H1 (cell line): ENCODE results near the gene CACNA1B. TPM values are rescaled to one million over a fixed set of nuclear protein-coding genes. Genes with fewer than 3 reads are reported as not detected.
"Not testable (repeated sequence)": the region's sequence is repeated elsewhere in the genome, so short reads cannot be mapped to it uniquely, and the experiment has no call there.

ENCODE experiments used
- CTCF ChIA-PET: fragments of 300-600 bp; sonication (Branson Sonifier 250); formaldehyde crosslinking; loops from one replicate; lab custom pipeline; 2021; ENCODE audit not compliant: partially characterized antibody; lab: Charles Lee
- POLR2A ChIA-PET: fragments of 300-600 bp; sonication (Branson Sonifier 250); formaldehyde crosslinking; loops from one replicate; lab custom pipeline; 2021; ENCODE audit warnings: inconsistent platforms; ENCODE audit not compliant: partially characterized antibody; lab: Charles Lee
- DNase-seq, 2 experiments: peaks; one replicate each; pipeline versions ENCODE4 v3.0.0 to v3.0.0-alpha.2; 2010 to 2022; ENCODE audit warnings: low spot score in 2 of 2, low read depth in 1 of 2, mixed read lengths in 1 of 2
- FAIRE-seq: peaks from 2 replicates; lab custom pipeline; 2011; peaks lifted over from hg19 to GRCh38; lab: Jason Lieb, UNC
- H2AFZ ChIP-seq: 2 replicates; pipeline ENCODE4 v1.8.1; 2012; ENCODE audit warnings: low read length, inconsistent platforms
- H2AK5ac ChIP-seq: 2 replicates; pipeline ENCODE4 v1.6.1; 2013; ENCODE audit warnings: low read depth, low read length
- H2BK120ac ChIP-seq: replicated peaks from 2 replicates; pipeline ENCODE3; 2013; ENCODE audit warnings: low read depth, low read length, inconsistent platforms
- H2BK12ac ChIP-seq: 2 replicates; pipeline ENCODE4 v1.6.1; 2013; ENCODE audit warnings: low read depth, low read length
- H2BK15ac ChIP-seq: 2 replicates; pipeline ENCODE4 v1.6.1; 2013; ENCODE audit warnings: low read length
- H2BK20ac ChIP-seq: 2 replicates; pipeline ENCODE4 v1.6.1; 2013; ENCODE audit warnings: low read length
- H2BK5ac ChIP-seq: 2 replicates; pipeline ENCODE4 v1.6.1; 2013; ENCODE audit warnings: low read depth, low read length
- H3K14ac ChIP-seq: 2 replicates; pipeline ENCODE4 v1.6.1; 2013; ENCODE audit warnings: inconsistent platforms; ENCODE audit not compliant: insufficient read length
- H3K18ac ChIP-seq: 2 replicates; pipeline ENCODE4 v1.6.1; 2013; ENCODE audit warnings: low read length; ENCODE audit errors: extremely low read depth
- H3K23ac ChIP-seq: 2 replicates; pipeline ENCODE4 v1.6.1; 2013; ENCODE audit warnings: inconsistent platforms; ENCODE audit not compliant: insufficient read length
- H3K23me2 ChIP-seq: 2 replicates; pipeline ENCODE4 v1.6.1; 2013; ENCODE audit warnings: low read depth, low read length
- H3K27ac ChIP-seq: 2 replicates; pipeline ENCODE4 v1.6.1; 2011; ENCODE audit warnings: low read depth, low read length, inconsistent platforms
- H3K27me3 ChIP-seq, 4 experiments: replicated peaks in 1 of 4; 1 replicate in 1 of 4; 2 replicates in 3 of 4; pipeline versions ENCODE4 v1.6.1 to v1.8.1; 2011 to 2013; ENCODE audit warnings: low read length in 3 of 4, mild to moderate bottlenecking in 3 of 4, inconsistent platforms in 2 of 4, mixed read lengths in 2 of 4, moderate library complexity in 1 of 4; ENCODE audit not compliant: control insufficient read depth in 3 of 4, insufficient read depth in 3 of 4; ENCODE audit errors: extremely low read depth in 1 of 4
- H3K36me3 ChIP-seq, 4 experiments: 2 replicates each; pipeline versions ENCODE4 v1.6.1 to v1.8.1; 2011 to 2013; ENCODE audit warnings: mild to moderate bottlenecking in 4 of 4, low read length in 3 of 4, moderate library complexity in 2 of 4, control low read depth in 1 of 4, inconsistent platforms in 1 of 4; ENCODE audit not compliant: insufficient read depth in 4 of 4, control insufficient read depth in 2 of 4
- H3K4ac ChIP-seq: replicated peaks from 2 replicates; pipeline ENCODE3; 2013; ENCODE audit warnings: low read length, low read depth, mixed read lengths, inconsistent platforms; ENCODE audit not compliant: insufficient read length
- H3K4me1 ChIP-seq, 4 experiments: replicated peaks in 1 of 4; 1 replicate in 1 of 4; 2 replicates in 3 of 4; pipeline versions ENCODE4 v1.6.1 to v1.8.1; 2011 to 2013; ENCODE audit warnings: low read length in 3 of 4, inconsistent platforms in 2 of 4, mixed read lengths in 1 of 4; ENCODE audit not compliant: insufficient read depth in 4 of 4, control insufficient read depth in 3 of 4
- H3K4me2 ChIP-seq, 2 experiments: 2 replicates each; pipeline versions ENCODE4 v1.6.1 to v1.8.1; 2011 to 2013; ENCODE audit warnings: low read depth in 2 of 2, low read length in 2 of 2, control low read depth in 1 of 2, inconsistent platforms in 1 of 2, mild to moderate bottlenecking in 1 of 2; ENCODE audit not compliant: insufficient read depth in 1 of 2
- H3K4me3 ChIP-seq, 4 experiments: fragments of 200-600, 300-600 bp in 1 of 4; sonication (generic), shearing (Covaris generic), sonication (Bioruptor Twin) in 1 of 4; 2 replicates each; pipeline versions ENCODE4 v1.5.1 to v1.8.1; 2011 to 2016; ENCODE audit warnings: low read length in 4 of 4, low read depth in 3 of 4, control low read depth in 2 of 4, inconsistent platforms in 2 of 4, mild to moderate bottlenecking in 2 of 4, mixed read lengths in 1 of 4, moderate library complexity in 1 of 4; ENCODE audit not compliant: insufficient read depth in 2 of 4; ENCODE audit errors: extremely low read depth in 1 of 4
- H3K56ac ChIP-seq: replicated peaks from 2 replicates; pipeline ENCODE3; 2013; ENCODE audit warnings: low read depth, mild to moderate bottlenecking, mixed read lengths, low read length, inconsistent platforms; ENCODE audit not compliant: insufficient read length
- H3K79me1 ChIP-seq: 2 replicates; pipeline ENCODE4 v1.6.1; 2013; ENCODE audit warnings: low read depth, low read length, control low read depth
- H3K79me2 ChIP-seq, 2 experiments: 2 replicates each; pipeline versions ENCODE4 v1.6.1 to v1.8.1; 2012 to 2013; ENCODE audit warnings: low read length in 2 of 2, mild to moderate bottlenecking in 2 of 2, inconsistent platforms in 1 of 2; ENCODE audit not compliant: insufficient read depth in 2 of 2, control insufficient read depth in 1 of 2
- H3K9ac ChIP-seq, 4 experiments: replicated peaks in 1 of 4; 1 replicate in 1 of 4; 2 replicates in 3 of 4; pipeline versions ENCODE4 v1.6.1 to v1.8.1; 2011 to 2013; ENCODE audit warnings: low read depth in 3 of 4, low read length in 3 of 4, control low read depth in 2 of 4, mild to moderate bottlenecking in 2 of 4, moderate library complexity in 2 of 4, inconsistent platforms in 1 of 4; ENCODE audit errors: extremely low read depth in 1 of 4
- H3K9me3 ChIP-seq, 2 experiments: 2 replicates each; pipeline versions ENCODE4 v1.6.1 to v1.8.1; 2012 to 2013; ENCODE audit warnings: mild to moderate bottlenecking in 2 of 2, moderate library complexity in 2 of 2, control low read depth in 1 of 2, inconsistent platforms in 1 of 2, low read depth in 1 of 2, low read length in 1 of 2, mixed read lengths in 1 of 2; ENCODE audit not compliant: insufficient read depth in 2 of 2
- H4K20me1 ChIP-seq, 2 experiments: replicated peaks in 1 of 2; 2 replicates each; pipeline versions ENCODE3 to v1.8.1; 2011 to 2013; ENCODE audit warnings: inconsistent platforms in 2 of 2, low read length in 2 of 2, mild to moderate bottlenecking in 1 of 2; ENCODE audit not compliant: insufficient read depth in 2 of 2, control insufficient read depth in 1 of 2
- H4K5ac ChIP-seq: 2 replicates; pipeline ENCODE4 v1.6.1; 2013; ENCODE audit warnings: low read length, low read depth, mixed read lengths, inconsistent platforms; ENCODE audit not compliant: insufficient read length
- H4K8ac ChIP-seq: 2 replicates; pipeline ENCODE4 v1.8.0; 2013; ENCODE audit warnings: mild to moderate bottlenecking, moderate library complexity, low read length, inconsistent platforms; ENCODE audit not compliant: insufficient read depth; ENCODE audit errors: extremely low read depth
- H4K91ac ChIP-seq: replicated peaks from 2 replicates; pipeline ENCODE3; 2013; ENCODE audit warnings: low read length, mixed read lengths, inconsistent platforms; ENCODE audit not compliant: insufficient read length
- WGBS, 2 experiments: shearing (Covaris generic) in 1 of 2; methylation state at CpG; one replicate each; pipeline versions ENCODE4 v1.1.6 to v1.1.7; 2013 to 2015; ENCODE audit warnings: low lambda C conversion rate in 2 of 2, mixed read lengths in 2 of 2, inconsistent platforms in 1 of 2, low coverage in 1 of 2, missing lambda C conversion rate in 1 of 2; ENCODE audit not compliant: insufficient replicate concordance in 2 of 2, insufficient coverage in 1 of 2, insufficient read length in 1 of 2; ENCODE audit errors: extremely low coverage in 1 of 2, missing lambda C conversion rate in 1 of 2; 5-methylcytosine and 5-hydroxymethylcytosine counted together
- polyA plus RNA-seq, 7 experiments: library from polyadenylated mRNA; depleted of rRNA in 3 of 7; stranded (reverse) in 5 of 7; unstranded in 2 of 7; fragments of >200 nt in 5 of 7; fragments of 200-250 nt in 2 of 7; gene quantifications; 1 replicate in 5 of 7; 2 replicates in 1 of 7; 4 replicates in 1 of 7; pipeline versions ENCODE4 v1.2.1 to v1.2.3, GENCODE V29; 2011 to 2013; ENCODE audit warnings: missing spikeins in 2 of 7, mixed read lengths in 2 of 7
- total RNA-seq: library from RNA; stranded (reverse); fragmentation: NEBNext Ultra II Directional; extraction: Animal tissue kit (Norgen Biotek cat#: 25700); gene quantifications from 2 replicates; pipeline ENCODE4 v1.2.1, GENCODE V29; 2021

CACNA1B gene
- total and polyA plus RNA-seq, 2 of the 8 experiments (the other 6 are each of a cell fraction or from before 2014, with no cell fraction given), result 1.5 to 5.7 TPM

DNA sequence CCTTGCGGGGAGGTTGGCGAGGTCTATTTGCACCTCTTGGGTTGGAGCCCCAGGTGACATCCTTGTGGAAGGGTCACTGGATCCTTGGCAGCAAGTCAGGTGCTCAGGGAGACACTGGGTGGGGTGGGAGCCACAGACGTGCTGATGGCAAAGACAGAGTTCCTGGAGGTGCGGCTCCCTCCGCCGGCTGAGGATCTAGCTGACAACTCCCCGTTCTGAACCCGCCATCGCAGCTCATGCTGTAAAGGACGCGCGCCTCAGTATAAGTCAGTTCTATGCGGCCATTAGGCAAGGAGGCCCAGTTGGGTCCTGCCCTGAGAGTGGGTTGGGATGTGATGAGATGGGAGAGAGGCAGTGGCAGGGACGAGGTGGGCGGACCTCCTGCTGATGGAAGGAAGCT lies 263.4 kb downstream of the CACNA1B start:
- DNase-seq, H3K27me3 ChIP-seq, H2BK15ac ChIP-seq, H3K4ac ChIP-seq, H3K23me2 ChIP-seq, H3K9ac ChIP-seq, POLR2A ChIA-PET, H3K14ac ChIP-seq, H3K23ac ChIP-seq, H2AFZ ChIP-seq, H3K4me3 ChIP-seq, H4K20me1 ChIP-seq, H2BK120ac ChIP-seq, H3K79me1 ChIP-seq, H3K79me2 ChIP-seq, CTCF ChIA-PET, H3K4me2 ChIP-seq, H2BK12ac ChIP-seq, H3K18ac ChIP-seq, H3K56ac ChIP-seq, H4K8ac ChIP-seq, H2BK20ac ChIP-seq, H3K36me3 ChIP-seq, H2AK5ac ChIP-seq, H2BK5ac ChIP-seq, H3K4me1 ChIP-seq, H4K5ac ChIP-seq, FAIRE-seq, H3K27ac ChIP-seq, H4K91ac ChIP-seq: not testable (repeated sequence)
- H3K9me3 ChIP-seq, result peaks cover 3 to 59% of the 10 kb centered on the region in 2 experiments; a peak in 3 of 4 replicates
- 98% methylated on average over 11 of the region's 15 CpGs; no CpG with 5 or more reads in 1 of the 2 experiments for WGBS, 2 experiments

GRCh38 chr9:138142528-138143244 lies 265.1 kb downstream of the CACNA1B start:
- DNase-seq, H3K23me2 ChIP-seq, H3K23ac ChIP-seq, H2BK15ac ChIP-seq, H4K8ac ChIP-seq, H3K4ac ChIP-seq, H2AK5ac ChIP-seq, H2BK20ac ChIP-seq, CTCF ChIA-PET, H4K5ac ChIP-seq, H2BK5ac ChIP-seq, H3K9ac ChIP-seq, FAIRE-seq, H2BK12ac ChIP-seq, H3K36me3 ChIP-seq, H2BK120ac ChIP-seq, H3K14ac ChIP-seq, H3K56ac ChIP-seq, H3K79me1 ChIP-seq, H4K91ac ChIP-seq, POLR2A ChIA-PET, H2AFZ ChIP-seq, H3K27me3 ChIP-seq, H3K4me3 ChIP-seq, H3K18ac ChIP-seq, H3K79me2 ChIP-seq, H3K27ac ChIP-seq, H4K20me1 ChIP-seq, H3K4me1 ChIP-seq, H3K4me2 ChIP-seq: not testable (repeated sequence)
- H3K9me3 ChIP-seq, result peaks cover 3 to 49% of the 10 kb centered on the region in 2 experiments; a peak in 3 of 4 replicates
- 74% methylated on average over 11 of the region's 11 CpGs; no CpG with 5 or more reads in 1 of the 2 experiments for WGBS, 2 experiments
